Measurements from ENCODE around the gene ECE1.

Gene ECE1

GRCh38 chr1:21292984-21293536 lies 2.8 kb upstream of the ECE1 start:
- H3K79me2 ChIP-seq (ENCODE audit: insufficient read depth, low read length), result no peaks in the 10 kb centered on the region
- H3F3A ChIP-seq (ENCODE audit: low read depth), result no peaks in the 10 kb centered on the region; the same call in 1 of the 2 replicates

GRCh38 chr1:21292503-21292983 lies 2.3 kb upstream of the ECE1 start:
- Histone ChIP-seq H3K9ac (ENCODE audit: low read depth, low read length, poor library complexity, severe bottlenecking) (no peak overlapping the region), H3K4me1 (ENCODE audit: insufficient read depth, low read length, poor library complexity, severe bottlenecking) (peaks cover 41% of the 10 kb centered on the region), H3F3A (ENCODE audit: low read depth) (no peaks in the 10 kb centered on the region; the same call in 1 of the 2 replicates), H3K9me2 (replicated peaks; ENCODE audit: low read depth, low read length) (no peaks in the 10 kb centered on the region), H4K20me1 (ENCODE audit: insufficient read depth, low read length, poor library complexity, severe bottlenecking) (no peaks in the 10 kb centered on the region), H3K4me2 (ENCODE audit: low read depth, low read length, poor library complexity, severe bottlenecking) (no peak overlapping the region), H3K36me3 (ENCODE audit: insufficient read depth, low read length) (no peaks in the 10 kb centered on the region), H3K27me3 (ENCODE audit: insufficient read depth, low read length, poor library complexity, severe bottlenecking) (no peaks in the 10 kb centered on the region), H3K9me3 (ENCODE audit: insufficient read depth, low read depth, low read length) (no peaks in the 10 kb centered on the region), H3K4me3 (ENCODE audit: low read length, poor library complexity, severe bottlenecking) (no peak overlapping the region), H2AFZ (ENCODE audit: low read length) (no peak overlapping the region), H3K79me2 (ENCODE audit: insufficient read depth, low read length) (no peaks in the 10 kb centered on the region)
- TF ChIP-seq EZH2phosphoT487 (IDR thresholded peaks at IDR 0.05; ENCODE audit: borderline replicate concordance), result no peak
- no peak for TF ChIP-seq CTCF (conservative IDR thresholded peaks at IDR 0.05; ENCODE audit: low read length)

More at GRCh38 chr1:21292984-21293536, 2.8 kb upstream of the ECE1 start:
- H3K9me2 ChIP-seq (replicated peaks; ENCODE audit: low read depth, low read length), result no peaks in the 10 kb centered on the region
- no peak overlapping the region for H3K4me3 ChIP-seq (ENCODE audit: low read length, poor library complexity, severe bottlenecking)
- H3K4me2 ChIP-seq (ENCODE audit: low read depth, low read length, poor library complexity, severe bottlenecking), result no peak overlapping the region
- H3K36me3 ChIP-seq (ENCODE audit: insufficient read depth, low read length), result no peaks in the 10 kb centered on the region
- no peaks in the 10 kb centered on the region for H3K9me3 ChIP-seq (ENCODE audit: insufficient read depth, low read depth, low read length)
- no peaks in the 10 kb centered on the region for H3K27me3 ChIP-seq (ENCODE audit: insufficient read depth, low read length, poor library complexity, severe bottlenecking)
- H3K9ac ChIP-seq (ENCODE audit: low read depth, low read length, poor library complexity, severe bottlenecking), result no peak overlapping the region
- no peaks in the 10 kb centered on the region for H4K20me1 ChIP-seq (ENCODE audit: insufficient read depth, low read length, poor library complexity, severe bottlenecking)
- no peak overlapping the region for H2AFZ ChIP-seq (ENCODE audit: low read length)
- TF ChIP-seq CTCF (conservative IDR thresholded peaks at IDR 0.05; ENCODE audit: low read length), result no peak
- TF ChIP-seq EZH2phosphoT487 (IDR thresholded peaks at IDR 0.05; ENCODE audit: borderline replicate concordance), result no peak
- H3K4me1 ChIP-seq (ENCODE audit: insufficient read depth, low read length, poor library complexity, severe bottlenecking), result peaks cover 41% of the 10 kb centered on the region

- peaks cover 41% of the 10 kb centered on the region for H3K4me1 ChIP-seq (ENCODE audit: insufficient read depth, low read length, poor library complexity, severe bottlenecking)
- H3K27me3 ChIP-seq (ENCODE audit: insufficient read depth, low read length, poor library complexity, severe bottlenecking), result no peaks in the 10 kb centered on the region
- no peak overlapping the region for H3K9ac ChIP-seq (ENCODE audit: low read depth, low read length, poor library complexity, severe bottlenecking)
- H3K9me3 ChIP-seq (ENCODE audit: insufficient read depth, low read depth, low read length), result no peaks in the 10 kb centered on the region
- TF ChIP-seq EZH2phosphoT487 (IDR thresholded peaks at IDR 0.05; ENCODE audit: borderline replicate concordance) (no peak), CTCF (conservative IDR thresholded peaks at IDR 0.05; ENCODE audit: low read length) (no peak)
- no peak overlapping the region for H3K4me2 ChIP-seq (ENCODE audit: low read depth, low read length, poor library complexity, severe bottlenecking)
- no peaks in the 10 kb centered on the region for H3K36me3 ChIP-seq (ENCODE audit: insufficient read depth, low read length)
- H3F3A ChIP-seq (ENCODE audit: low read depth), result no peaks in the 10 kb centered on the region; the same call in 1 of the 2 replicates
- no peaks in the 10 kb centered on the region for H3K79me2 ChIP-seq (ENCODE audit: insufficient read depth, low read length)
- no peaks in the 10 kb centered on the region for H4K20me1 ChIP-seq (ENCODE audit: insufficient read depth, low read length, poor library complexity, severe bottlenecking)
- no peaks in the 10 kb centered on the region for H3K9me2 ChIP-seq (replicated peaks; ENCODE audit: low read depth, low read length)
- H2AFZ ChIP-seq (ENCODE audit: low read length), result no peak overlapping the region
- no peak overlapping the region for H3K4me3 ChIP-seq (ENCODE audit: low read length, poor library complexity, severe bottlenecking)
These were observed 1.7 kb upstream of the ECE1 start for GRCh38 chr1:21291964-21292363.
